Measurements from ENCODE around the gene CIB4. TPM values are rescaled to one million over a fixed set of nuclear protein-coding genes. Genes with fewer than 3 reads are reported as not detected.

Gene CIB4
- polyA plus RNA-seq, 3 donors, result 0.29 to 0.89 (median 0.33) TPM

GRCh38 chr2:26649322-26649721, 8.2 kb upstream of the CIB4 start:
- no peak for DNase-seq (ENCODE audit: extremely low read depth in 1 of 11, low read depth in 9 of 11, low spot score in 4 of 11)

GRCh38 chr2:26648516-26648915, 7.3 kb upstream of the CIB4 start:
- no peak for DNase-seq (ENCODE audit: extremely low read depth in 1 of 11, low read depth in 9 of 11, low spot score in 4 of 11)

- DNase-seq (ENCODE audit: extremely low read depth in 1 of 11, low read depth in 9 of 11, low spot score in 4 of 11), result no peak
These were observed 6.8 kb upstream of the CIB4 start for GRCh38 chr2:26647981-26648380.

- DNase-seq (ENCODE audit: extremely low read depth in 1 of 11, low read depth in 9 of 11, low spot score in 4 of 11), result no peak
These were observed 6.0 kb upstream of the CIB4 start for GRCh38 chr2:26646986-26647672.

GRCh38 chr2:26645762-26646161, 4.6 kb upstream of the CIB4 start:
- no peak for DNase-seq (ENCODE audit: extremely low read depth in 1 of 11, low read depth in 9 of 11, low spot score in 4 of 11)

GRCh38 chr2:26644188-26644835, 3.1 kb upstream of the CIB4 start:
- no peak for DNase-seq (ENCODE audit: extremely low read depth in 1 of 11, low read depth in 9 of 11, low spot score in 4 of 11)

- no peak for DNase-seq (ENCODE audit: extremely low read depth in 1 of 11, low read depth in 9 of 11, low spot score in 4 of 11)
These were observed 1.3 kb upstream of the CIB4 start for GRCh38 chr2:26642429-26642828.

- DNase-seq (ENCODE audit: extremely low read depth in 1 of 11, low read depth in 9 of 11, low spot score in 4 of 11), result peak in 5 of 11 donors; percentile 10 to 32 (median 16)
These were observed 828 bp downstream of the CIB4 start for GRCh38 chr2:26640331-26640745.

GRCh38 chr2:26639685-26640243, 1.4 kb downstream of the CIB4 start:
- DNase-seq (ENCODE audit: extremely low read depth in 1 of 11, low read depth in 9 of 11, low spot score in 4 of 11), result no peak

- no peak for DNase-seq (ENCODE audit: extremely low read depth in 1 of 11, low read depth in 9 of 11, low spot score in 4 of 11)
These were observed 3.3 kb downstream of the CIB4 start for GRCh38 chr2:26637811-26638310.

GRCh38 chr2:26636935-26637334, 4.2 kb downstream of the CIB4 start:
- DNase-seq (ENCODE audit: extremely low read depth in 1 of 11, low read depth in 9 of 11, low spot score in 4 of 11), result no peak

- no peak for DNase-seq (ENCODE audit: extremely low read depth in 1 of 11, low read depth in 9 of 11, low spot score in 4 of 11)
These were observed 5.8 kb downstream of the CIB4 start for GRCh38 chr2:26635401-26635800.

GRCh38 chr2:26634636-26635230, 6.4 kb downstream of the CIB4 start:
- DNase-seq (ENCODE audit: extremely low read depth in 1 of 11, low read depth in 9 of 11, low spot score in 4 of 11), result no peak

- DNase-seq (ENCODE audit: extremely low read depth in 1 of 11, low read depth in 9 of 11, low spot score in 4 of 11), result no peak
These were observed 7.1 kb downstream of the CIB4 start for GRCh38 chr2:26633993-26634595.

GRCh38 chr2:26633351-26633945, 7.7 kb downstream of the CIB4 start:
- no peak for DNase-seq (ENCODE audit: extremely low read depth in 1 of 11, low read depth in 9 of 11, low spot score in 4 of 11)

GRCh38 chr2:26632624-26633185, 8.5 kb downstream of the CIB4 start:
- DNase-seq (ENCODE audit: extremely low read depth in 1 of 11, low read depth in 9 of 11, low spot score in 4 of 11), result no peak

GRCh38 chr2:26631401-26632170, 9.6 kb downstream of the CIB4 start:
- no peak for DNase-seq (ENCODE audit: extremely low read depth in 1 of 11, low read depth in 9 of 11, low spot score in 4 of 11)

- DNase-seq (ENCODE audit: extremely low read depth in 1 of 11, low read depth in 9 of 11, low spot score in 4 of 11), result no peak
These were observed 10.4 kb downstream of the CIB4 start for GRCh38 chr2:26630669-26631360.
